WTC11 (cell line): ENCODE measurements around the gene UNC93A. TPM values are rescaled to one million over a fixed set of nuclear protein-coding genes. Genes with fewer than 3 reads are reported as not detected.
A peak's percentile ranks its signal among the peaks of the same experiment; 100 is the strongest.

Experiments
- ATAC-seq: fragments of 200-7000 bp; cut with Tn5 transposase; 2 replicates; pipeline ENCODE4 v1.10.0; 2021; ENCODE audit warnings: mild to moderate bottlenecking, moderate library complexity
- CTCF ChIA-PET: fragments of 300-600 bp; sonication (Branson Sonifier 250); formaldehyde crosslinking; loops from one replicate; lab custom pipeline; 2021; ENCODE audit warnings: antibody characterized with exemption; lab: Charles Lee
- POLR2A ChIA-PET: fragments of 350-600 bp; sonication (Branson Sonifier 250); formaldehyde crosslinking; loops from one replicate; lab custom pipeline; 2021; ENCODE audit warnings: antibody characterized with exemption; lab: Charles Lee
- DNase-seq: peaks from one replicate; pipeline ENCODE4 v3.0.0; 2021; ENCODE audit warnings: low spot score
- H3K27ac Mint-ChIP-seq: 2 replicates; pipeline ENCODE4 v1.8.0; 2021; ENCODE audit warnings: mixed read lengths
- H3K27me3 Mint-ChIP-seq: 2 replicates; pipeline ENCODE4 v1.8.0; 2021; ENCODE audit warnings: low read depth, mild to moderate bottlenecking, moderate library complexity, mixed read lengths
- H3K36me3 Mint-ChIP-seq: 2 replicates; pipeline ENCODE4 v1.8.0; 2021; ENCODE audit warnings: mixed read lengths
- H3K4me1 Mint-ChIP-seq: 2 replicates; pipeline ENCODE4 v1.8.0; 2022; ENCODE audit warnings: mixed read lengths
- H3K4me3 Mint-ChIP-seq: 2 replicates; pipeline ENCODE4 v1.8.0; 2021; ENCODE audit warnings: mild to moderate bottlenecking, moderate library complexity, mixed read lengths
- H3K9me3 Mint-ChIP-seq: 2 replicates; pipeline ENCODE4 v1.8.0; 2021; ENCODE audit warnings: mixed read lengths
- CREB1 ChIP-seq: sonication (generic); formaldehyde crosslinking; IDR thresholded peaks from 2 replicates; pipeline ENCODE4 v1.8.0; 2023; ENCODE audit warnings: mild to moderate bottlenecking, missing genetic modification reagents
- CTCF ChIP-seq: fragments of 200-600 bp; IDR thresholded peaks from 2 replicates; pipeline ENCODE4 v1.8.0; 2022; ENCODE audit warnings: antibody characterized with exemption
- E2F5 ChIP-seq: sonication (generic); formaldehyde crosslinking; IDR thresholded peaks from 2 replicates; pipeline ENCODE4 v1.8.1; 2022; ENCODE audit warnings: mild to moderate bottlenecking, moderate library complexity, missing genetic modification reagents
- ETV6 ChIP-seq: sonication (generic); formaldehyde crosslinking; IDR thresholded peaks from 2 replicates; pipeline ENCODE4 v1.8.1; 2022; ENCODE audit warnings: mild to moderate bottlenecking, missing genetic modification reagents
- IRF1 ChIP-seq: sonication (generic); formaldehyde crosslinking; IDR thresholded peaks from 2 replicates; pipeline ENCODE4 v1.8.0; 2023; ENCODE audit warnings: missing genetic modification reagents
- JAZF1 ChIP-seq: fragments of 250-450 bp; sonication (Bioruptor Pico); IDR thresholded peaks from 2 replicates; pipeline ENCODE4 v1.9.0; 2021; ENCODE audit warnings: moderate library complexity, mild to moderate bottlenecking, inconsistent platforms
- PRRX2 ChIP-seq: fragments of 250-450 bp; sonication (Bioruptor Pico); IDR thresholded peaks from 2 replicates; pipeline ENCODE4 v1.8.0; 2021; ENCODE audit warnings: mild to moderate bottlenecking
- SOX15 ChIP-seq: fragments of 250-450 bp; sonication (Bioruptor Pico); IDR thresholded peaks from 2 replicates; pipeline ENCODE4 v1.9.0; 2021; ENCODE audit warnings: mild to moderate bottlenecking
- ZBTB21 ChIP-seq: sonication (generic); formaldehyde crosslinking; IDR thresholded peaks from 2 replicates; pipeline ENCODE4 v1.8.1; 2023; ENCODE audit warnings: mild to moderate bottlenecking, missing genetic modification reagents, borderline replicate concordance
- ZNF219 ChIP-seq: sonication (generic); formaldehyde crosslinking; IDR thresholded peaks from 2 replicates; pipeline ENCODE4 v1.8.0; 2023; ENCODE audit warnings: missing genetic modification reagents, mild to moderate bottlenecking, borderline replicate concordance
- ZNF423 ChIP-seq: fragments of 250-450 bp; sonication (Bioruptor Pico); IDR thresholded peaks from 2 replicates; pipeline ENCODE4 v2.1.2; 2022; ENCODE audit warnings: mild to moderate bottlenecking, moderate library complexity
- ZNF671 ChIP-seq: fragments of 250-450 bp; sonication (Bioruptor Pico); IDR thresholded peaks from 2 replicates; pipeline ENCODE4 v1.8.0; 2021; ENCODE audit warnings: mild to moderate bottlenecking
- total RNA-seq: library from RNA; stranded (reverse); gene quantifications from 3 replicates; pipeline ENCODE4 v1.2.3, GENCODE V29; 2021
- TF ChIP-seq, protein P1 (sequence below): sonication (generic); formaldehyde crosslinking; IDR thresholded peaks from 2 replicates; pipeline ENCODE4 v1.8.1; 2022; ENCODE audit warnings: low read depth, missing genetic modification reagents, borderline replicate concordance
- TF ChIP-seq, protein P2 (sequence below): sonication (generic); formaldehyde crosslinking; IDR thresholded peaks from 2 replicates; pipeline ENCODE4 v1.8.1; 2022; ENCODE audit warnings: mild to moderate bottlenecking, missing genetic modification reagents, moderate library complexity, borderline replicate concordance
- TF ChIP-seq, protein P3 (sequence below): sonication (generic); formaldehyde crosslinking; IDR thresholded peaks from 2 replicates; pipeline ENCODE4 v1.8.1; 2023; ENCODE audit warnings: mild to moderate bottlenecking, missing genetic modification reagents
- TF ChIP-seq, protein P4 (sequence below): sonication (generic); formaldehyde crosslinking; IDR thresholded peaks from 2 replicates; pipeline ENCODE4 v1.8.1; 2023; ENCODE audit warnings: mild to moderate bottlenecking, missing genetic modification reagents, borderline replicate concordance

The UNC93A gene
- total RNA-seq, 1 experiment from 2014 or later = 0.70 TPM

GRCh38 chr6:167244064-167244960, 46.8 kb upstream of the UNC93A start:
- ATAC-seq (peak; percentile 24), DNase-seq (no peak)
- peak overlapping the region; percentile 96 for H3K27ac Mint-ChIP-seq
- H3K4me1 Mint-ChIP-seq = peaks cover 86% of the 10 kb centered on the region
- H3K9me3 Mint-ChIP-seq = peaks cover 6% of the 10 kb centered on the region; the same call in 1 of the 2 replicates
- peak overlapping the region; percentile 45 for H3K4me3 Mint-ChIP-seq
- CTCF ChIA-PET = interaction anchor here (1.0 to 1.4 kb wide), 5 partner anchors 11 to 469 kb away, joined by 3 to 9 read pairs (median 4); no protein-coding TSS in a partner anchor
- POLR2A ChIA-PET = no interaction called here
- 0 out of 2 replicates have a peak, but pooled peaks have one; percentile 39 for TF ChIP-seq ETV6 (CRISPR knock-in tag)
- no peak for TF ChIP-seq CREB1 (CRISPR knock-in tag)
- no peaks in the 10 kb centered on the region for H3K27me3 Mint-ChIP-seq
- H3K36me3 Mint-ChIP-seq = peaks cover 41% of the 10 kb centered on the region

DNA sequence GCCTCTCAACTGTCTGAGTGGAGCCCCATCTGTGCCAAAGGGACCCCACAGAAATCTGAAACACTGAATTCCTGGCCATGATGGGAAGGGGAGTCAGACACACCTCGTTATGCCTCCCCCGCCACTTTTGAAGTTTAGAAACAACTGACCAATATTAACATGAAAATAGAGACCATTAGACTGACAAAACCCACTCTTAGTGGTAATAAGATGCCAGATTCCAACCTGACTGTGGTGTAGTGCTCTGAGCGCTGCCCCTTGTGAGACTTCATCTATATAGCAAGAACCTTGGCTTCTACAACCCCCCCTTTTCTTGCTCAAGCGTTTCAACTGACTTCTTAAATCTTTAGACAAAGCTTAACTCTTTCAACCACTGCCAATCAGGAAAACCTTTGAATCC, 46.1 kb upstream of the UNC93A start:
- POLR2A ChIA-PET = no interaction called here
- no peak for DNase-seq
- TF ChIP-seq JAZF1 (CRISPR knock-in tag) = no peak
- TF ChIP-seq, all 79 proteins: peak for 0
- Mint-ChIP-seq H3K27ac (peak overlapping the region; percentile 96), H3K36me3 (peaks cover 39% of the 10 kb centered on the region), H3K4me1 (peaks cover 88% of the 10 kb centered on the region), H3K4me3 (peak overlapping the region; percentile 35), H3K27me3 (no peaks in the 10 kb centered on the region; the same call in 1 of the 2 replicates), H3K9me3 (peaks cover 6% of the 10 kb centered on the region; the same call in 1 of the 2 replicates)
- ATAC-seq = peak; percentile 71
- CTCF ChIA-PET = interaction anchor here (1.0 to 1.4 kb wide), 4 partner anchors 11 to 470 kb away, joined by 3 to 9 read pairs (median 4); no protein-coding TSS in a partner anchor

- peaks cover 35% of the 10 kb centered on the region for H3K36me3 Mint-ChIP-seq
- H3K27ac Mint-ChIP-seq = peak overlapping the region; percentile 96
- H3K9me3 Mint-ChIP-seq = peaks cover 6% of the 10 kb centered on the region; the same call in 1 of the 2 replicates
- ChIA-PET CTCF (interaction anchor here (0.7 kb wide), 1 partner anchor 1815 kb away, joined by 4 read pairs; no protein-coding TSS in a partner anchor), POLR2A (no interaction called here)
- DNase-seq (no peak), ATAC-seq (no peak)
- no peaks in the 10 kb centered on the region; the same call in 1 of the 2 replicates for H3K27me3 Mint-ChIP-seq
- TF ChIP-seq ZNF671 = no peak
- no peak for TF ChIP-seq IRF1
- TF ChIP-seq PRRX2 (CRISPR knock-in tag) = no peak
- TF ChIP-seq SOX15 (CRISPR knock-in tag) = no peak
- no peak for TF ChIP-seq ZNF219 (CRISPR knock-in tag)
- TF ChIP-seq, protein P1, sequence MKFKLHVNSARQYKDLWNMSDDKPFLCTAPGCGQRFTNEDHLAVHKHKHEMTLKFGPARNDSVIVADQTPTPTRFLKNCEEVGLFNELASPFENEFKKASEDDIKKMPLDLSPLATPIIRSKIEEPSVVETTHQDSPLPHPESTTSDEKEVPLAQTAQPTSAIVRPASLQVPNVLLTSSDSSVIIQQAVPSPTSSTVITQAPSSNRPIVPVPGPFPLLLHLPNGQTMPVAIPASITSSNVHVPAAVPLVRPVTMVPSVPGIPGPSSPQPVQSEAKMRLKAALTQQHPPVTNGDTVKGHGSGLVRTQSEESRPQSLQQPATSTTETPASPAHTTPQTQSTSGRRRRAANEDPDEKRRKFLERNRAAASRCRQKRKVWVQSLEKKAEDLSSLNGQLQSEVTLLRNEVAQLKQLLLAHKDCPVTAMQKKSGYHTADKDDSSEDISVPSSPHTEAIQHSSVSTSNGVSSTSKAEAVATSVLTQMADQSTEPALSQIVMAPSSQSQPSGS (CRISPR knock-in tag) = no peak
- no peak for TF ChIP-seq CTCF
- TF ChIP-seq E2F5 = no peak
- TF ChIP-seq ETV6 (CRISPR knock-in tag) = no peak
- TF ChIP-seq ZNF423 (CRISPR knock-in tag) = no peak
- TF ChIP-seq, protein P2, sequence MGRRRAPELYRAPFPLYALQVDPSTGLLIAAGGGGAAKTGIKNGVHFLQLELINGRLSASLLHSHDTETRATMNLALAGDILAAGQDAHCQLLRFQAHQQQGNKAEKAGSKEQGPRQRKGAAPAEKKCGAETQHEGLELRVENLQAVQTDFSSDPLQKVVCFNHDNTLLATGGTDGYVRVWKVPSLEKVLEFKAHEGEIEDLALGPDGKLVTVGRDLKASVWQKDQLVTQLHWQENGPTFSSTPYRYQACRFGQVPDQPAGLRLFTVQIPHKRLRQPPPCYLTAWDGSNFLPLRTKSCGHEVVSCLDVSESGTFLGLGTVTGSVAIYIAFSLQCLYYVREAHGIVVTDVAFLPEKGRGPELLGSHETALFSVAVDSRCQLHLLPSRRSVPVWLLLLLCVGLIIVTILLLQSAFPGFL (CRISPR knock-in tag) = no peak
- TF ChIP-seq ZBTB21 = no peak
- TF ChIP-seq, protein P3, sequence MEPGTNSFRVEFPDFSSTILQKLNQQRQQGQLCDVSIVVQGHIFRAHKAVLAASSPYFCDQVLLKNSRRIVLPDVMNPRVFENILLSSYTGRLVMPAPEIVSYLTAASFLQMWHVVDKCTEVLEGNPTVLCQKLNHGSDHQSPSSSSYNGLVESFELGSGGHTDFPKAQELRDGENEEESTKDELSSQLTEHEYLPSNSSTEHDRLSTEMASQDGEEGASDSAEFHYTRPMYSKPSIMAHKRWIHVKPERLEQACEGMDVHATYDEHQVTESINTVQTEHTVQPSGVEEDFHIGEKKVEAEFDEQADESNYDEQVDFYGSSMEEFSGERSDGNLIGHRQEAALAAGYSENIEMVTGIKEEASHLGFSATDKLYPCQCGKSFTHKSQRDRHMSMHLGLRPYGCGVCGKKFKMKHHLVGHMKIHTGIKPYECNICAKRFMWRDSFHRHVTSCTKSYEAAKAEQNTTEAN (CRISPR knock-in tag) = no peak
- TF ChIP-seq, protein P4, sequence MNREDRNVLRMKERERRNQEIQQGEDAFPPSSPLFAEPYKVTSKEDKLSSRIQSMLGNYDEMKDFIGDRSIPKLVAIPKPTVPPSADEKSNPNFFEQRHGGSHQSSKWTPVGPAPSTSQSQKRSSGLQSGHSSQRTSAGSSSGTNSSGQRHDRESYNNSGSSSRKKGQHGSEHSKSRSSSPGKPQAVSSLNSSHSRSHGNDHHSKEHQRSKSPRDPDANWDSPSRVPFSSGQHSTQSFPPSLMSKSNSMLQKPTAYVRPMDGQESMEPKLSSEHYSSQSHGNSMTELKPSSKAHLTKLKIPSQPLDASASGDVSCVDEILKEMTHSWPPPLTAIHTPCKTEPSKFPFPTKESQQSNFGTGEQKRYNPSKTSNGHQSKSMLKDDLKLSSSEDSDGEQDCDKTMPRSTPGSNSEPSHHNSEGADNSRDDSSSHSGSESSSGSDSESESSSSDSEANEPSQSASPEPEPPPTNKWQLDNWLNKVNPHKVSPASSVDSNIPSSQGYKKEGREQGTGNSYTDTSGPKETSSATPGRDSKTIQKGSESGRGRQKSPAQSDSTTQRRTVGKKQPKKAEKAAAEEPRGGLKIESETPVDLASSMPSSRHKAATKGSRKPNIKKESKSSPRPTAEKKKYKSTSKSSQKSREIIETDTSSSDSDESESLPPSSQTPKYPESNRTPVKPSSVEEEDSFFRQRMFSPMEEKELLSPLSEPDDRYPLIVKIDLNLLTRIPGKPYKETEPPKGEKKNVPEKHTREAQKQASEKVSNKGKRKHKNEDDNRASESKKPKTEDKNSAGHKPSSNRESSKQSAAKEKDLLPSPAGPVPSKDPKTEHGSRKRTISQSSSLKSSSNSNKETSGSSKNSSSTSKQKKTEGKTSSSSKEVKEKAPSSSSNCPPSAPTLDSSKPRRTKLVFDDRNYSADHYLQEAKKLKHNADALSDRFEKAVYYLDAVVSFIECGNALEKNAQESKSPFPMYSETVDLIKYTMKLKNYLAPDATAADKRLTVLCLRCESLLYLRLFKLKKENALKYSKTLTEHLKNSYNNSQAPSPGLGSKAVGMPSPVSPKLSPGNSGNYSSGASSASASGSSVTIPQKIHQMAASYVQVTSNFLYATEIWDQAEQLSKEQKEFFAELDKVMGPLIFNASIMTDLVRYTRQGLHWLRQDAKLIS = no peak
- peaks cover 86% of the 10 kb centered on the region for H3K4me1 Mint-ChIP-seq
- 0 out of 2 replicates have a peak overlapping the region, but pooled peaks have one; percentile 16 for H3K4me3 Mint-ChIP-seq
These were observed 45.5 kb upstream of the UNC93A start for GRCh38 chr6:167245591-167245990.
